ENCODE measurements around the gene ZNF429. TPM values are rescaled to one million over a fixed set of nuclear protein-coding genes. Genes with fewer than 3 reads are reported as not detected.

Gene ZNF429
- total RNA-seq, 2 experiments from 2014 or later, result 13.3 to 15.5 TPM

Other genes with a start within 250 kb of the ZNF429 start
- gene ZNF708, start 176.2 kb upstream of the ZNF429 start, total RNA-seq, result 10 to 100 TPM; 11.7 to 11.8 TPM
- 10 to 100 TPM; 15.8 to 19.5 TPM for gene ZNF738, start 146.6 kb upstream of the ZNF429 start, total RNA-seq
- 10 to 100 TPM; 11.9 to 12.8 TPM for gene ZNF493, start 108.5 kb upstream of the ZNF429 start, total RNA-seq

Data from activated CD4-positive, alpha-beta T cell treated with anti-CD3 and anti-CD28 coated beads for 36 hours (primary cell).